ENCODE data around the gene TAF6L. TPM values are rescaled to one million over a fixed set of nuclear protein-coding genes. Genes with fewer than 3 reads are reported as not detected.

TAF6L gene
- total and polyA plus RNA-seq, 2 of the 8 experiments (the other 6 are each of a cell fraction or from before 2014, with no cell fraction given), result 24.8 to 31.9 TPM

GRCh38 chr11:62804310-62805075, 33.3 kb downstream of the TAF6L start:
- FAIRE-seq, result no peak
- CTCF ChIA-PET (ENCODE audit: partially characterized antibody), result interaction anchor here (0.6 to 1.7 kb wide), 5 partner anchors 9 to 218 kb away, joined by 3 to 6 read pairs (median 3); partner anchors contain the start of gene ZBTB3

More at GRCh38 chr11:62804310-62805075, 33.3 kb downstream of the TAF6L start:
- Histone ChIP-seq H3K27me3 (replicated peaks in 1 of 4; ENCODE audit: control insufficient read depth in 3 of 4, extremely low read depth in 1 of 4, insufficient read depth in 3 of 4, low read length in 3 of 4) (no peaks in the 10 kb centered on the region), H3K4me1 (replicated peaks in 1 of 4; ENCODE audit: control insufficient read depth in 3 of 4, insufficient read depth in 4 of 4, low read length in 3 of 4) (peaks cover 0 to 5% (median under 1%) of the 10 kb centered on the region in 4 experiments; a peak in 1 of 7 replicates), H3K23ac (ENCODE audit: insufficient read length) (no peak overlapping the region), H3K27ac (ENCODE audit: low read depth, low read length) (0 out of 2 replicates have a peak overlapping the region, but pooled peaks have one; percentile 23), H3K23me2 (ENCODE audit: low read depth, low read length) (peaks cover 4% of the 10 kb centered on the region; the same call in 1 of the 2 replicates), H3K4me2 (ENCODE audit: insufficient read depth in 1 of 2, low read depth in 2 of 2, low read length in 2 of 2) (peak overlapping the region; percentile 81 to 93), H2BK5ac (ENCODE audit: low read depth, low read length) (no peak overlapping the region), H3K9me3 (ENCODE audit: insufficient read depth in 2 of 2, low read depth in 1 of 2, low read length in 1 of 2) (no peaks in the 10 kb centered on the region), H3K79me1 (ENCODE audit: low read depth, low read length) (peaks cover 6% of the 10 kb centered on the region; the same call in 1 of the 2 replicates), H2BK12ac (ENCODE audit: low read depth, low read length) (no peak overlapping the region), H3K56ac (replicated peaks; ENCODE audit: insufficient read length, low read depth, low read length) (no peak overlapping the region), H3K79me2 (ENCODE audit: control insufficient read depth in 1 of 2, insufficient read depth in 2 of 2, low read length in 2 of 2) (peaks cover 5 to 18% of the 10 kb centered on the region in 2 experiments; a peak in 3 of 4 replicates), H4K20me1 (replicated peaks in 1 of 2; ENCODE audit: control insufficient read depth in 1 of 2, insufficient read depth in 2 of 2, low read length in 2 of 2) (peaks cover 2 to 3% of the 10 kb centered on the region in 2 experiments), H2AK5ac (ENCODE audit: low read depth, low read length) (no peak overlapping the region), H2BK20ac (ENCODE audit: low read length) (no peak overlapping the region), H2AFZ (ENCODE audit: low read length) (no peak overlapping the region), H3K36me3 (ENCODE audit: control insufficient read depth in 2 of 4, insufficient read depth in 4 of 4, low read length in 3 of 4) (peaks cover 18 to 35% (median 28%) of the 10 kb centered on the region in 4 experiments), H3K4me3 (ENCODE audit: extremely low read depth in 1 of 4, insufficient read depth in 2 of 4, low read depth in 3 of 4, low read length in 4 of 4) (peak overlapping the region; percentile 66 to 85 (median 81)), H4K8ac (ENCODE audit: extremely low read depth, insufficient read depth, low read length) (no peak overlapping the region), H3K4ac (replicated peaks; ENCODE audit: insufficient read length, low read depth, low read length) (no peak overlapping the region), H4K5ac (ENCODE audit: insufficient read length, low read depth, low read length) (no peak overlapping the region), H2BK15ac (ENCODE audit: low read length) (no peak overlapping the region), H3K18ac (ENCODE audit: extremely low read depth, low read length) (no peak overlapping the region), H4K91ac (replicated peaks; ENCODE audit: insufficient read length, low read length) (no peak overlapping the region), H3K14ac (ENCODE audit: insufficient read length) (no peak overlapping the region), H3K9ac (replicated peaks in 1 of 4; ENCODE audit: extremely low read depth in 1 of 4, low read depth in 3 of 4, low read length in 3 of 4) (peak overlapping the region in 3 of 4 experiments; percentile 77 to 84 (median 79); a peak in 6 of 7 replicates), H2BK120ac (replicated peaks; ENCODE audit: low read depth, low read length) (no peak overlapping the region)
- no peak for DNase-seq (ENCODE audit: low read depth in 1 of 2, low spot score in 2 of 2)
- POLR2A ChIA-PET (ENCODE audit: partially characterized antibody), result interaction anchor here (0.6 to 10.0 kb wide), 28 partner anchors 8 to 1506 kb away, joined by 3 to 251 read pairs (median 5); partner anchors contain the start of genes BSCL2, C11orf98, CSKMT and GNG3
- WGBS, 2 experiments (ENCODE audit: extremely low coverage in 1 of 2, insufficient coverage in 1 of 2, insufficient read length in 1 of 2, insufficient replicate concordance in 2 of 2, low coverage in 1 of 2, low lambda C conversion rate in 2 of 2, missing lambda C conversion rate in 1 of 2), result 25% methylated on average over 14 of the region's 14 CpGs; no CpG with 5 or more reads in 1 of the 2 experiments
- TF ChIP-seq POLR2A (IDR thresholded peaks at IDR 0.05; ENCODE audit: control extremely low read depth in 1 of 2, low read depth in 2 of 2, low read length in 2 of 2), result peak in 1 of 2 experiments; percentile 28; a peak in 1 of 3 replicates
- no peak for TF ChIP-seq SRF (IDR thresholded peaks at IDR 0.05; ENCODE audit: low read depth, low read length)

Data from H1 (cell line).